Body of pancreas (tissue), 4 donors: ENCODE data around the gene MUS81. TPM values are rescaled to one million over a fixed set of nuclear protein-coding genes. Genes with fewer than 3 reads are reported as not detected.

ENCODE experiments used
- ATAC-seq: fragments of 150-250 bp; one replicate; pipeline ENCODE4 v1.9.1; 2016
- DNase-seq, 4 donors: peaks; one replicate each; pipeline ENCODE4 v3.0.0-alpha.2; 2019
- H3K27ac ChIP-seq, 4 donors: fragments of 200-600 bp; sonication (generic); 1 replicate in 3 of 4; 2 replicates in 1 of 4; pipeline versions ENCODE4 v1.5.1 to v1.6.1; 2016 to 2019; ENCODE audit warnings: mild to moderate bottlenecking in 1 of 4, mixed read lengths in 1 of 4, moderate library complexity in 1 of 4
- H3K27me3 ChIP-seq, 2 donors: fragments of 200-600 bp; sonication (generic); one replicate each; pipeline ENCODE4 v1.6.0; 2016; ENCODE audit warnings: mild to moderate bottlenecking in 1 of 2
- H3K36me3 ChIP-seq, 2 donors: fragments of 200-600 bp; sonication (generic); replicated peaks in 1 of 2; 2 replicates each; pipeline ENCODE4 v1.5.1; 2016; ENCODE audit warnings: low read depth in 2 of 2; ENCODE audit not compliant: insufficient read depth in 1 of 2
- H3K4me1 ChIP-seq: fragments of 200-600 bp; sonication (generic); one replicate; pipeline ENCODE4 v1.6.0; 2016
- H3K4me3 ChIP-seq, 2 donors: fragments of 200-600 bp; sonication (generic); 1 replicate in 1 of 2; 2 replicates in 1 of 2; pipeline ENCODE4 v1.5.1; 2016 to 2019
- H3K9me3 ChIP-seq, 3 donors: fragments of 200-600 bp; sonication (generic); 1 replicate in 2 of 3; 2 replicates in 1 of 3; pipeline ENCODE4 v1.5.1; 2016
- POLR2A ChIP-seq, 3 donors: fragments of 450-650 bp; IDR thresholded peaks; one replicate each; pipeline ENCODE4 v1.6.1; 2016; ENCODE audit warnings: antibody characterized with exemption in 3 of 3, mild to moderate bottlenecking in 2 of 3
- WGBS, 2 donors: methylation state at CpG; one replicate each; pipeline ENCODE4 v1.1.5; 2017; 5-methylcytosine and 5-hydroxymethylcytosine counted together
- intact Hi-C: fragments of 100-400 bp; cut with DNase I; formaldehyde crosslinking; loops from one replicate; pipeline ENCODE4 v1.15.1; 2023
- total RNA-seq, 2 donors: library from RNA; depleted of rRNA; stranded (reverse); fragments of >200 nt; gene quantifications; one replicate each; pipeline ENCODE4 v1.1.0, GENCODE V29; 2016
- TF ChIP-seq, protein P1 (sequence below), 7 experiments: fragments of 450-650 bp in 4 of 7; fragments of 200-600 bp in 3 of 7; sonication (generic) in 3 of 7; IDR thresholded peaks; one replicate each; pipeline ENCODE4 v1.5.1; 2016 to 2019; ENCODE audit warnings: antibody characterized with exemption in 7 of 7

MUS81 gene
- total RNA-seq, 2 donors from 2014 or later = 38.2 to 40.5 TPM

GRCh38 chr11:65911682-65912568 is 51.7 kb downstream of the MUS81 start:
- no peak overlapping the region for H3K27ac ChIP-seq
- peaks cover 21% of the 10 kb centered on the region for H3K4me1 ChIP-seq
- no peaks in the 10 kb centered on the region for H3K36me3 ChIP-seq
- H3K4me3 ChIP-seq = no peak overlapping the region
- intact Hi-C loops = no loop called here
- TF ChIP-seq, protein P1, sequence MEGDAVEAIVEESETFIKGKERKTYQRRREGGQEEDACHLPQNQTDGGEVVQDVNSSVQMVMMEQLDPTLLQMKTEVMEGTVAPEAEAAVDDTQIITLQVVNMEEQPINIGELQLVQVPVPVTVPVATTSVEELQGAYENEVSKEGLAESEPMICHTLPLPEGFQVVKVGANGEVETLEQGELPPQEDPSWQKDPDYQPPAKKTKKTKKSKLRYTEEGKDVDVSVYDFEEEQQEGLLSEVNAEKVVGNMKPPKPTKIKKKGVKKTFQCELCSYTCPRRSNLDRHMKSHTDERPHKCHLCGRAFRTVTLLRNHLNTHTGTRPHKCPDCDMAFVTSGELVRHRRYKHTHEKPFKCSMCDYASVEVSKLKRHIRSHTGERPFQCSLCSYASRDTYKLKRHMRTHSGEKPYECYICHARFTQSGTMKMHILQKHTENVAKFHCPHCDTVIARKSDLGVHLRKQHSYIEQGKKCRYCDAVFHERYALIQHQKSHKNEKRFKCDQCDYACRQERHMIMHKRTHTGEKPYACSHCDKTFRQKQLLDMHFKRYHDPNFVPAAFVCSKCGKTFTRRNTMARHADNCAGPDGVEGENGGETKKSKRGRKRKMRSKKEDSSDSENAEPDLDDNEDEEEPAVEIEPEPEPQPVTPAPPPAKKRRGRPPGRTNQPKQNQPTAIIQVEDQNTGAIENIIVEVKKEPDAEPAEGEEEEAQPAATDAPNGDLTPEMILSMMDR (IDR thresholded peaks at IDR 0.05) = peak in 4 of 7 experiments; percentile 17 to 31 (median 19)
- no peak for TF ChIP-seq POLR2A (IDR thresholded peaks at IDR 0.05)
- H3K27me3 ChIP-seq = no peaks in the 10 kb centered on the region
- DNase-seq = peak in 2 of 4 donors; percentile 20 to 31
- H3K9me3 ChIP-seq = no peaks in the 10 kb centered on the region
- peak; percentile 21 for ATAC-seq
- WGBS, 2 donors = 15 to 21% methylated on average over 12 to 14 of the region's 14 CpGs

GRCh38 chr11:65912845-65913244 is 52.6 kb downstream of the MUS81 start:
- Histone ChIP-seq H3K27me3 (no peaks in the 10 kb centered on the region), H3K4me1 (peaks cover 30% of the 10 kb centered on the region), H3K9me3 (no peaks in the 10 kb centered on the region), H3K36me3 (no peaks in the 10 kb centered on the region), H3K27ac (no peak overlapping the region), H3K4me3 (no peak overlapping the region)
- 68 to 82% methylated on average over 2 to 4 of the region's 4 CpGs for WGBS, 2 donors
- DNase-seq (no peak), ATAC-seq (no peak)
- no peak for TF ChIP-seq POLR2A (IDR thresholded peaks at IDR 0.05)
- TF ChIP-seq, protein P1 (IDR thresholded peaks at IDR 0.05) = no peak
- intact Hi-C loops = no loop called here

DNA sequence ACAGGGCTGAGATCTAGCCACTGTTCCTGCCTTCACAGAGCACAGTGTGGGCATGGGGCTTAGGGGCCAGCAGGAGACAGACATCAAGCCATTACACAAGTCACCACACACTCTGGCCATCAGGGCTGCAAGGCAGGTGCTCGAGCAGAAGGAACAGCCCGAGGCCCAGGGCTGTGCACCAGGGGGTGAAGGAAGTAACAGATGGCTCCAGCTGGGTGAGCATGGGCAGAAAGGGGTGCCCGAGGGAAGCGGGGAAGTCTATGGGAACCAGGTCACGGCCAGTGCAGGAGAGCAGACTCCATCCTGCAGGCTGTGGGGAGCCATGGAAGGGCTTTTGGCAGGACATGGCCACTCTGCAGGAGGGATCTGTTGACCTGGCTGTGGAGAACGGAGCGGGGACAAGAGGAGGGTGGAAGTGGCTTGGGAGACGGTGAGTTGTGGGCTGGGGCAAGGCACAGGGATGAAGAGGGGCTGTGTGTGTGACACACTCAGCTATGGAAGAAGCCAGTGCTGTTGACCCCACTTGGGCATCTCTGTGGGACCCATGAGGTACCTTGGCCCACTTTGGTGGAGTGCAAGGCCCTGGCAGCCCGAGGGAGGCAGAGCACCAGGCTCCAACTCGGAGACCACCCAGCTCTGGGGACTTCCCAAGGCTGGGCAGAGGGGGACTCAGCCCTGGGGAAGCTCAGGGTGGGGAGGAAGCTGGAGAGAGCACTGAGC is 55.0 kb downstream of the MUS81 start:
- H3K9me3 ChIP-seq = no peaks in the 10 kb centered on the region
- no peak overlapping the region for H3K4me3 ChIP-seq
- TF ChIP-seq POLR2A (IDR thresholded peaks at IDR 0.05) = no peak
- TF ChIP-seq, protein P1 (IDR thresholded peaks at IDR 0.05) = no peak
- DNase-seq (no peak), ATAC-seq (no peak)
- peaks cover 40% of the 10 kb centered on the region for H3K4me1 ChIP-seq
- H3K36me3 ChIP-seq = no peaks in the 10 kb centered on the region
- no peaks in the 10 kb centered on the region for H3K27me3 ChIP-seq
- WGBS, 2 donors = 55 to 77% methylated on average over 8 to 10 of the region's 10 CpGs
- peak overlapping the region; percentile 25 to 62 (median 48) for H3K27ac ChIP-seq
- intact Hi-C loops = no loop called here

GRCh38 chr11:65915821-65916251 is 55.6 kb downstream of the MUS81 start:
- intact Hi-C loops = no loop called here
- Histone ChIP-seq H3K4me1 (peaks cover 46% of the 10 kb centered on the region), H3K36me3 (no peaks in the 10 kb centered on the region), H3K27me3 (no peaks in the 10 kb centered on the region), H3K9me3 (no peaks in the 10 kb centered on the region), H3K27ac (peak overlapping the region; percentile 25 to 62 (median 48)), H3K4me3 (no peak overlapping the region)
- DNase-seq = peak; percentile 57 to 75 (median 65)
- TF ChIP-seq POLR2A (IDR thresholded peaks at IDR 0.05) = peak in 2 of 3 donors; percentile 12 to 23
- TF ChIP-seq, protein P1 (IDR thresholded peaks at IDR 0.05) = no peak
- 18 to 37% methylated on average over 2 to 13 of the region's 13 CpGs for WGBS, 2 donors
- ATAC-seq = peak; percentile 11

Other genes with a start within 250 kb of the MUS81 start
- 10 to 100 TPM; 31.6 to 94.9 TPM for gene MAP3K11, start 246.2 kb upstream of the MUS81 start, total RNA-seq
- 10 to 100 TPM; 21.8 to 56.7 TPM for gene PCNX3, start 244.7 kb upstream of the MUS81 start, total RNA-seq
- gene SIPA1, start 222.3 kb upstream of the MUS81 start, total RNA-seq = 10 to 100 TPM; 23.6 to 29.3 TPM
- gene RELA, start 197.5 kb upstream of the MUS81 start, total RNA-seq = 10 to 100 TPM; 27.5 to 45.8 TPM
- 10 to 100 TPM; 38.9 to 45.5 TPM for gene KAT5, start 148.2 kb upstream of the MUS81 start, total RNA-seq
- 100 to 1,000 TPM in 1 of 2 donors, 10 to 100 TPM in 1; 45.4 to 112 TPM for gene RNASEH2C, start 139.6 kb upstream of the MUS81 start, total RNA-seq
- 10 to 100 TPM; 18.2 to 33.9 TPM for gene AP5B1, start 79.5 kb upstream of the MUS81 start, total RNA-seq
- 1 to 10 TPM in 1 of 2 donors, under 1 TPM in 1; 0.78 to 1.3 TPM for gene OVOL1, start 73.4 kb upstream of the MUS81 start, total RNA-seq
- gene SNX32, start 26.5 kb upstream of the MUS81 start, total RNA-seq = under 1 TPM in 1 of 2 donors, not detected in 1; 0.26 TPM
- 100 to 1,000 TPM; 190 to 412 TPM for gene CFL1, start 2.3 kb upstream of the MUS81 start, total RNA-seq
- 10 to 100 TPM; 16.2 to 25.4 TPM for gene EFEMP2, start 12.4 kb downstream of the MUS81 start, total RNA-seq
- gene CTSW, start 19.4 kb downstream of the MUS81 start, total RNA-seq = under 1 TPM; 0.33 to 0.78 TPM
- 10 to 100 TPM; 40.2 to 49.5 TPM for gene FIBP, start 28.0 kb downstream of the MUS81 start, total RNA-seq
- gene CCDC85B, start 30.2 kb downstream of the MUS81 start, total RNA-seq = 10 to 100 TPM; 49.8 to 54.5 TPM
- gene FOSL1, start 40.0 kb downstream of the MUS81 start, total RNA-seq = 10 to 100 TPM in 1 of 2 donors, under 1 TPM in 1; 0.52 to 17.8 TPM
- 10 to 100 TPM; 10.4 to 17.8 TPM for gene C11orf68, start 58.6 kb downstream of the MUS81 start, total RNA-seq
- gene DRAP1, start 59.0 kb downstream of the MUS81 start, total RNA-seq = 10 to 100 TPM; 29.6 to 91.6 TPM
- gene TSGA10IP, start 85.0 kb downstream of the MUS81 start, total RNA-seq = not detected
- 10 to 100 TPM; 27.5 to 60.6 TPM for gene SART1, start 101.3 kb downstream of the MUS81 start, total RNA-seq
- gene EIF1AD, start 141.7 kb downstream of the MUS81 start, total RNA-seq = 10 to 100 TPM in 1 of 2 donors, 1 to 10 TPM in 1; 7.8 to 28.0 TPM
- gene BANF1, start 142.1 kb downstream of the MUS81 start, total RNA-seq = 10 to 100 TPM; 44.4 to 62.3 TPM
- not detected for gene CST6, start 151.6 kb downstream of the MUS81 start, total RNA-seq
- gene CATSPER1, start 166.0 kb downstream of the MUS81 start, total RNA-seq = not detected
- gene GAL3ST3, start 188.7 kb downstream of the MUS81 start, total RNA-seq = 1 to 10 TPM in 1 of 2 donors, under 1 TPM in 1; 0.66 to 2.6 TPM
- gene SF3B2, start 191.9 kb downstream of the MUS81 start, total RNA-seq = 100 to 1,000 TPM; 112 to 255 TPM
- 10 to 100 TPM; 17.5 to 19.7 TPM for gene PACS1, start 209.8 kb downstream of the MUS81 start, total RNA-seq